ENCODE measurements around the gene PGLYRP4. TPM values are rescaled to one million over a fixed set of nuclear protein-coding genes. Genes with fewer than 3 reads are reported as not detected.

The PGLYRP4 gene
- total RNA-seq, 1 donor: 0.27 TPM

GRCh38 chr1:153305682-153306081 is 43.0 kb downstream of the PGLYRP4 start:
- DNase-seq (ENCODE audit: low read depth in 2 of 3, low spot score in 2 of 3): no peak

GRCh38 chr1:153302308-153302707 is 46.3 kb downstream of the PGLYRP4 start:
- no peak for DNase-seq (ENCODE audit: low read depth in 2 of 3, low spot score in 2 of 3)

- DNase-seq (ENCODE audit: low read depth in 2 of 3, low spot score in 2 of 3): peak in 2 of 3 donors; percentile 24 to 50
These were observed 54.8 kb downstream of the PGLYRP4 start for GRCh38 chr1:153293851-153294250.

DNA sequence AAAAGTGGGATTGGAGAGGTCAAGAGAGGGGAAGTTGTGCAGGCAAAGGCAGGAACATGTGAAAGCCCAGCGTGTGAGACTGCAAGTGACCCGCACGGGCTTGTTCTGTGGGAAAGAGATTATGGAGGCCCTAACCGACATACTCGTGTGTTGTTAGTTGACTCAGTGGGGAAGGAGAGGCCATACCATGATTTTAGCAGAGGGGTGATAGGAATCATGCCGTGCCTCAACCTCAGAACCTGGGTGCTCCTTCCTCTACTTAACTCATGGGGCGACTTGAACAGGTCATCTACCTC is 55.2 kb downstream of the PGLYRP4 start:
- no peak for DNase-seq (ENCODE audit: low read depth in 2 of 3, low spot score in 2 of 3)

GRCh38 chr1:153292740-153293479 is 55.7 kb downstream of the PGLYRP4 start:
- DNase-seq (ENCODE audit: low read depth in 2 of 3, low spot score in 2 of 3): no peak

GRCh38 chr1:153292185-153292584 is 56.5 kb downstream of the PGLYRP4 start:
- DNase-seq (ENCODE audit: low read depth in 2 of 3, low spot score in 2 of 3): no peak

- no peak for DNase-seq (ENCODE audit: low read depth in 2 of 3, low spot score in 2 of 3)
These were observed 57.1 kb downstream of the PGLYRP4 start for GRCh38 chr1:153291514-153291913.

- DNase-seq (ENCODE audit: low read depth in 2 of 3, low spot score in 2 of 3): peak in 1 of 3 donors; percentile 22
These were observed 59.9 kb downstream of the PGLYRP4 start for GRCh38 chr1:153288634-153289275.

Small RNA genes lying within 50 kb of the gene (small RNA-seq; reads per million reads assigned to genes)
- gene RNU6-160P: not detected
- not detected for gene S100A15A

Other genes starting within 250 kb of the PGLYRP4 start
- gene SPRR2F, start 235.3 kb downstream of the PGLYRP4 start, total RNA-seq: not detected
- not detected for gene SPRR2G, start 198.0 kb downstream of the PGLYRP4 start, total RNA-seq
- gene LELP1, start 145.4 kb downstream of the PGLYRP4 start, total RNA-seq: not detected
- not detected for gene PRR9, start 131.3 kb downstream of the PGLYRP4 start, total RNA-seq
- not detected for gene LORICRIN, start 89.2 kb downstream of the PGLYRP4 start, total RNA-seq
- not detected for gene PGLYRP3, start 35.9 kb downstream of the PGLYRP4 start, total RNA-seq
- gene S100A9, start 9.0 kb upstream of the PGLYRP4 start, total RNA-seq: 88.9 TPM
- gene S100A12, start 26.8 kb upstream of the PGLYRP4 start, total RNA-seq: 4.8 TPM
- gene S100A8, start 42.2 kb upstream of the PGLYRP4 start, total RNA-seq: 12.1 TPM
- gene S100A7A, start 67.7 kb upstream of the PGLYRP4 start, total RNA-seq: not detected
- gene S100A7, start 111.8 kb upstream of the PGLYRP4 start, total RNA-seq: not detected
- 177 TPM for gene S100A6, start 187.2 kb upstream of the PGLYRP4 start, total RNA-seq
- 0.27 TPM for gene S100A5, start 192.1 kb upstream of the PGLYRP4 start, total RNA-seq
- 183 TPM for gene S100A4, start 197.0 kb upstream of the PGLYRP4 start, total RNA-seq
- gene S100A3, start 200.4 kb upstream of the PGLYRP4 start, total RNA-seq: not detected
- 0.27 TPM for gene S100A2, start 217.0 kb upstream of the PGLYRP4 start, total RNA-seq

Measured in hematopoietic multipotent progenitor cell (in vitro differentiated cells).